Keratinocyte (primary cell): Measurements from ENCODE around the gene CSGALNACT2.

Experiments
- CTCF ChIP-seq, 3 experiments: IDR thresholded peaks in 1 of 3; conservative IDR thresholded peaks in 1 of 3; optimal IDR thresholded peaks in 1 of 3; 2 replicates in 2 of 3; 3 replicates in 1 of 3; pipeline versions ENCODE3 to v1.5.1; 2011; ENCODE audit warnings: low read length in 3 of 3, mild to moderate bottlenecking in 3 of 3, moderate library complexity in 2 of 3, control low read depth in 1 of 3, inconsistent platforms in 1 of 3; ENCODE audit not compliant: insufficient read depth in 2 of 3; ENCODE audit errors: extremely low read depth in 1 of 3
- EZH2 ChIP-seq: IDR thresholded peaks from one replicate; pipeline ENCODE4 v1.6.1; 2012; ENCODE audit warnings: inconsistent platforms, mild to moderate bottlenecking, low read length, moderate library complexity

DNA sequence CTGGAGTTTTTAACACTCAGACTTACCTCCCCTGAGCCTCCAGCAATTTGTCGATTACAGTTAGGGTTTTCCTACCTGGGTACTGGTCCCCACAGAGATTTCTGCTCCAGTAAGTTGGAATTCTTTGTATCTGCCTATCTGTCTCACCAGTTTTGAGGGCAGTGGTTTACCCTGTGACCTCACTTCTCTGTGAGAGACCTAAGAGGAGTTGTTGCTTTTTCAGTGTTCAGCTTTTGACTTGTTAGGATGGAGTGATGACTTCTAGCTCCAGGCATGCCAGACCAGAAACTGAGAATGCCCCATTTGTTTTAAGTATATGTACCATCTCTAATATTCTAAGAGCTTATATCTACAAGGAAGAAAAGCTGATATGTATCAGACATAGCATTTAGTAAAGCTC is 42.9 kb downstream of the CSGALNACT2 start:
- TF ChIP-seq CTCF (optimal IDR thresholded peaks at IDR 0.05 in 1 of 3, IDR thresholded peaks at IDR 0.05 in 1 of 3, conservative IDR thresholded peaks at IDR 0.05 in 1 of 3; ENCODE audit: extremely low read depth in 1 of 3, insufficient read depth in 2 of 3, low read length in 3 of 3) = no peak
- no peak for TF ChIP-seq EZH2
